IMR-90 (cell line): ENCODE measurements around the gene ELL2. TPM values are rescaled to one million over a fixed set of nuclear protein-coding genes. Genes with fewer than 3 reads are reported as not detected.

Source experiments
- ATAC-seq: fragments of 200-7000 bp; cut with Tn5 transposase; 2 replicates; pipeline ENCODE4 v1.9.1; 2020; ENCODE audit warnings: low read depth, mild to moderate bottlenecking, moderate library complexity
- BruUV-seq: library from RNA; stranded (reverse); fragments of 400-500 nt; replicated peaks from 2 replicates; lab custom pipeline; 2021; lab: Mats Ljungman, UMichigan
- CTCF ChIA-PET: fragments of 300-600 bp; formaldehyde crosslinking; extraction: SDS; loops from one replicate; lab custom pipeline; 2021; ENCODE audit warnings: antibody characterized with exemption; lab: Yijun Ruan, JAX
- POLR2A ChIA-PET: fragments of 300-600 bp; sonication (Branson Sonifier 250); formaldehyde crosslinking; loops from one replicate; lab custom pipeline; 2022; ENCODE audit warnings: antibody characterized with exemption; ENCODE audit not compliant: unreplicated experiment; lab: Charles Lee
- DNase-seq: peaks from one replicate; pipeline ENCODE4 v3.0.0; 2013
- H2AFZ ChIP-seq: replicated peaks from 2 replicates; pipeline ENCODE3; 2013; ENCODE audit warnings: low read length, mild to moderate bottlenecking; ENCODE audit not compliant: poor library complexity
- H2AK5ac ChIP-seq: 2 replicates; pipeline ENCODE4 v1.6.1; 2013; ENCODE audit warnings: low read depth, low read length, inconsistent platforms
- H2AK9ac ChIP-seq: replicated peaks from 2 replicates; pipeline ENCODE3; 2013; ENCODE audit warnings: mild to moderate bottlenecking, low read depth, low read length, moderate library complexity; ENCODE audit not compliant: poor library complexity
- H2BK120ac ChIP-seq: 2 replicates; pipeline ENCODE4 v1.6.1; 2013; ENCODE audit warnings: low read depth, low read length, inconsistent platforms
- H2BK15ac ChIP-seq: 3 replicates; pipeline ENCODE4 v1.6.1; 2013; ENCODE audit warnings: low read depth, low read length, inconsistent platforms
- H2BK20ac ChIP-seq: 2 replicates; pipeline ENCODE4 v1.6.1; 2013; ENCODE audit warnings: low read depth, mild to moderate bottlenecking, inconsistent platforms, low read length, moderate library complexity
- H2BK5ac ChIP-seq: 2 replicates; pipeline ENCODE4 v1.6.1; 2013; ENCODE audit warnings: mild to moderate bottlenecking, low read depth, low read length, inconsistent platforms; ENCODE audit not compliant: poor library complexity, severe bottlenecking
- H3K14ac ChIP-seq: replicated peaks from 2 replicates; pipeline ENCODE4 v1.6.1; 2013; ENCODE audit warnings: low read depth, low read length, inconsistent platforms
- H3K18ac ChIP-seq: 2 replicates; pipeline ENCODE4 v1.6.1; 2013; ENCODE audit warnings: low read depth, low read length, control low read depth
- H3K23ac ChIP-seq: 2 replicates; pipeline ENCODE4 v1.6.1; 2013; ENCODE audit warnings: low read depth, low read length, inconsistent platforms
- H3K27ac ChIP-seq: 2 replicates; pipeline ENCODE4 v1.5.1; 2013; ENCODE audit warnings: mild to moderate bottlenecking, control low read depth, low read length; ENCODE audit not compliant: insufficient read depth
- H3K27me3 ChIP-seq: 2 replicates; pipeline ENCODE4 v1.6.1; 2013; ENCODE audit warnings: low read length; ENCODE audit not compliant: control insufficient read depth, insufficient read depth
- H3K36me3 ChIP-seq: 2 replicates; pipeline ENCODE4 v1.6.1; 2013; ENCODE audit warnings: low read length, mixed read lengths; ENCODE audit not compliant: control insufficient read depth, insufficient read depth
- H3K4ac ChIP-seq: 2 replicates; pipeline ENCODE4 v1.6.1; 2013; ENCODE audit warnings: low read depth, low read length, inconsistent platforms
- H3K4me1 ChIP-seq: 2 replicates; pipeline ENCODE4 v1.6.1; 2013; ENCODE audit warnings: low read length, mixed read lengths; ENCODE audit not compliant: control insufficient read depth, insufficient read depth
- H3K4me2 ChIP-seq: 2 replicates; pipeline ENCODE4 v1.6.1; 2013; ENCODE audit warnings: low read depth, mild to moderate bottlenecking, control low read depth, low read length, moderate library complexity
- H3K4me3 ChIP-seq: 2 replicates; pipeline ENCODE4 v1.5.1; 2013; ENCODE audit warnings: low read depth, mild to moderate bottlenecking, control low read depth, low read length, moderate library complexity; ENCODE audit not compliant: insufficient read depth
- H3K56ac ChIP-seq: 2 replicates; pipeline ENCODE4 v1.6.1; 2013; ENCODE audit warnings: low read length, inconsistent platforms; ENCODE audit not compliant: insufficient read depth; ENCODE audit errors: extremely low read depth
- H3K79me1 ChIP-seq, 2 experiments: 2 replicates each; pipeline ENCODE4 v1.6.1; 2013; ENCODE audit warnings: low read length in 2 of 2, inconsistent platforms in 1 of 2, low read depth in 1 of 2
- H3K9ac ChIP-seq: 2 replicates; pipeline ENCODE4 v1.6.1; 2013; ENCODE audit warnings: low read depth, low read length, control low read depth
- H3K9me1 ChIP-seq: 2 replicates; pipeline ENCODE4 v1.6.1; 2013; ENCODE audit warnings: low read length, inconsistent platforms; ENCODE audit not compliant: insufficient read depth
- H3K9me3 ChIP-seq: 2 replicates; pipeline ENCODE4 v1.6.1; 2013; ENCODE audit warnings: low read length; ENCODE audit not compliant: control insufficient read depth, insufficient read depth
- H4K20me1 ChIP-seq: 2 replicates; pipeline ENCODE4 v1.6.1; 2013; ENCODE audit warnings: low read length, inconsistent platforms; ENCODE audit not compliant: insufficient read depth
- H4K5ac ChIP-seq: 2 replicates; pipeline ENCODE4 v1.6.1; 2013; ENCODE audit warnings: mild to moderate bottlenecking, low read depth, low read length, control low read depth
- H4K8ac ChIP-seq, 2 experiments: 2 replicates each; pipeline ENCODE4 v1.6.1; 2013; ENCODE audit warnings: low read depth in 2 of 2, low read length in 2 of 2, control low read depth in 1 of 2, inconsistent platforms in 1 of 2
- H4K91ac ChIP-seq: 2 replicates; pipeline ENCODE4 v1.6.1; 2013; ENCODE audit warnings: low read depth, low read length, inconsistent platforms; ENCODE audit not compliant: insufficient read depth
- BHLHE40 ChIP-seq: fragments of 150-350 bp; IDR thresholded peaks from 2 replicates; pipeline ENCODE4 v1.6.1; 2016; ENCODE audit warnings: mild to moderate bottlenecking, low read depth, low read length
- CEBPB ChIP-seq: IDR thresholded peaks from 2 replicates; pipeline ENCODE4 v1.6.1; 2012; ENCODE audit warnings: low read depth, low read length, improper control_type of control experiment
- CHD1 ChIP-seq: IDR thresholded peaks from 2 replicates; pipeline ENCODE4 v1.6.1; 2012; ENCODE audit warnings: low read depth, low read length, improper control_type of control experiment
- FOS ChIP-seq: fragments of 150-350 bp; IDR thresholded peaks from 2 replicates; pipeline ENCODE4 v1.6.1; 2016; ENCODE audit warnings: low read depth, low read length
- MAZ ChIP-seq: IDR thresholded peaks from 2 replicates; pipeline ENCODE4 v1.6.1; 2012; ENCODE audit warnings: low read depth, mild to moderate bottlenecking, low read length, improper control_type of control experiment, moderate library complexity, borderline replicate concordance
- MXI1 ChIP-seq: IDR thresholded peaks from 2 replicates; pipeline ENCODE4 v1.6.1; 2012; ENCODE audit warnings: low read depth, mild to moderate bottlenecking, low read length, moderate library complexity, borderline replicate concordance
- NFE2L2 ChIP-seq: fragments of 150-350 bp; IDR thresholded peaks from 2 replicates; pipeline ENCODE4 v1.6.1; 2016; ENCODE audit warnings: low read depth, mild to moderate bottlenecking, low read length
- POLR2A ChIP-seq: IDR thresholded peaks from 2 replicates; pipeline ENCODE4 v1.6.1; 2012; ENCODE audit warnings: mild to moderate bottlenecking, low read depth, low read length
- RCOR1 ChIP-seq: IDR thresholded peaks from 2 replicates; pipeline ENCODE4 v1.6.1; 2012; ENCODE audit warnings: mild to moderate bottlenecking, low read length, improper control_type of control experiment; ENCODE audit not compliant: insufficient replicate concordance
- SMC3 ChIP-seq: fragments of 150-350 bp; IDR thresholded peaks from 2 replicates; pipeline ENCODE4 v1.6.1; 2016; ENCODE audit warnings: low read depth, mild to moderate bottlenecking, antibody characterized with exemption, low read length, moderate library complexity
- WGBS, 2 experiments: methylation state at CpG; one replicate each; pipeline versions ENCODE4 v1.1.5 to v1.1.7; 2013; ENCODE audit warnings: missing lambda C conversion rate in 2 of 2; ENCODE audit not compliant: insufficient read length in 1 of 2; ENCODE audit errors: extremely low coverage in 2 of 2; 5-methylcytosine and 5-hydroxymethylcytosine counted together
- dilution Hi-C: fragments of 300-500 bp; cut with HindIII; formaldehyde crosslinking; loops from one replicate; pipeline ENCODE4 v1.14.3; 2018; ENCODE audit warnings: low sequenced_read_pairs; ENCODE audit not compliant: unreplicated experiment
- in situ Hi-C: fragments of 300-500 bp; cut with MboI; formaldehyde crosslinking; loops from 3 replicates; pipeline ENCODE4 v1.14.3; 2019; ENCODE audit warnings: low sequenced_read_pairs, inconsistent platforms, mixed read lengths
- intact Hi-C: fragments of 100-400 bp; cut with micrococcal nuclease; formaldehyde crosslinking; loops from 2 replicates; pipeline ENCODE4 v1.10.0; 2022
- polyA plus RNA-seq, 3 experiments: library from polyadenylated mRNA; depleted of rRNA; stranded (reverse); fragments of >200 nt; gene quantifications; 2 replicates each; pipeline ENCODE4 v1.2.3, GENCODE V29; 2012; ENCODE audit warnings: low replicate concordance in 1 of 3
- total RNA-seq: library from RNA; depleted of rRNA; stranded (reverse); fragments of >200 nt; gene quantifications from 2 replicates; pipeline ENCODE4 v1.2.3, GENCODE V29; 2012
- TF ChIP-seq, protein P1 (sequence below): conservative IDR thresholded peaks from 2 replicates; pipeline ENCODE4 v1.5.1; 2012; ENCODE audit warnings: mild to moderate bottlenecking, low read depth, low read length, improper control_type of control experiment
- TF ChIP-seq, protein P2 (sequence below): fragments of 150-350 bp; IDR thresholded peaks from 2 replicates; pipeline ENCODE4 v1.6.1; 2016; ENCODE audit warnings: low read depth, mild to moderate bottlenecking, low read length, moderate library complexity, borderline replicate concordance

Gene ELL2
- total and polyA plus RNA-seq, 2 of the 4 experiments (the other 2 are of a cell fraction), result 61.4 to 92.5 TPM

DNA sequence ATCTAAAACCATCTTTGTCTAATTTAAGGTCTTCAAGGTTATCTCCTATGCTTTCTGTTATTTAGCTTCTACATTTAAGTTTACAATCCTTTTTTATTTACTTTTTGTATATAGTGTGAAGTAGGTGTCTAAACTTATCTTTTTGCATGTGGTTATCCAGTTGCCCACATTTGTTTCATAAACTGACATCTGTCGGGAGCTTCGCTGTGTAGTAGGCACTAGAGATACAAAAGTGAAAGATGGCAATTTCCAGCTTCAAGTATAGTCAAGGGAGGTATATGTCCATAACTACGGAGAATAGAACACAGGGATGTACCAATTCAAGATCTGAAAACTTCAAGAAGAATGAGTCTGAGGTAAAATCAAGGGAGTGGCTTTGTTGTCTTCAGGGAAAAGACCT lies 38.7 kb upstream of the ELL2 start:
- no peak overlapping the region for H3K4me3 ChIP-seq

More for the DNA sequence above, 38.7 kb upstream of the ELL2 start:
- H3K18ac ChIP-seq, result no peak overlapping the region
- H2BK120ac ChIP-seq, result no peak overlapping the region
- no peak overlapping the region for H3K4ac ChIP-seq
- H2BK15ac ChIP-seq, result no peak overlapping the region
- no peak overlapping the region for H4K91ac ChIP-seq
- no peak overlapping the region for H3K9ac ChIP-seq
- no peaks in the 10 kb centered on the region for H3K79me1 ChIP-seq
- intact Hi-C loops, result no loop called here
- H3K27ac ChIP-seq, result no peak overlapping the region
- dilution Hi-C loops, result no loop called here
- 100% methylated on average over 1 of the region's 3 CpGs; no CpG with 5 or more reads in 1 of the 2 experiments for WGBS, 2 experiments
- no peaks in the 10 kb centered on the region for H3K9me3 ChIP-seq
- no peaks in the 10 kb centered on the region for H3K9me1 ChIP-seq
- POLR2A ChIA-PET, result no interaction called here
- no peak overlapping the region for H4K5ac ChIP-seq
- no peak overlapping the region for H3K23ac ChIP-seq
- no TSS peak for BruUV-seq
- TF ChIP-seq, protein P1, sequence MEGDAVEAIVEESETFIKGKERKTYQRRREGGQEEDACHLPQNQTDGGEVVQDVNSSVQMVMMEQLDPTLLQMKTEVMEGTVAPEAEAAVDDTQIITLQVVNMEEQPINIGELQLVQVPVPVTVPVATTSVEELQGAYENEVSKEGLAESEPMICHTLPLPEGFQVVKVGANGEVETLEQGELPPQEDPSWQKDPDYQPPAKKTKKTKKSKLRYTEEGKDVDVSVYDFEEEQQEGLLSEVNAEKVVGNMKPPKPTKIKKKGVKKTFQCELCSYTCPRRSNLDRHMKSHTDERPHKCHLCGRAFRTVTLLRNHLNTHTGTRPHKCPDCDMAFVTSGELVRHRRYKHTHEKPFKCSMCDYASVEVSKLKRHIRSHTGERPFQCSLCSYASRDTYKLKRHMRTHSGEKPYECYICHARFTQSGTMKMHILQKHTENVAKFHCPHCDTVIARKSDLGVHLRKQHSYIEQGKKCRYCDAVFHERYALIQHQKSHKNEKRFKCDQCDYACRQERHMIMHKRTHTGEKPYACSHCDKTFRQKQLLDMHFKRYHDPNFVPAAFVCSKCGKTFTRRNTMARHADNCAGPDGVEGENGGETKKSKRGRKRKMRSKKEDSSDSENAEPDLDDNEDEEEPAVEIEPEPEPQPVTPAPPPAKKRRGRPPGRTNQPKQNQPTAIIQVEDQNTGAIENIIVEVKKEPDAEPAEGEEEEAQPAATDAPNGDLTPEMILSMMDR, result no peak
- TF ChIP-seq, protein P2, sequence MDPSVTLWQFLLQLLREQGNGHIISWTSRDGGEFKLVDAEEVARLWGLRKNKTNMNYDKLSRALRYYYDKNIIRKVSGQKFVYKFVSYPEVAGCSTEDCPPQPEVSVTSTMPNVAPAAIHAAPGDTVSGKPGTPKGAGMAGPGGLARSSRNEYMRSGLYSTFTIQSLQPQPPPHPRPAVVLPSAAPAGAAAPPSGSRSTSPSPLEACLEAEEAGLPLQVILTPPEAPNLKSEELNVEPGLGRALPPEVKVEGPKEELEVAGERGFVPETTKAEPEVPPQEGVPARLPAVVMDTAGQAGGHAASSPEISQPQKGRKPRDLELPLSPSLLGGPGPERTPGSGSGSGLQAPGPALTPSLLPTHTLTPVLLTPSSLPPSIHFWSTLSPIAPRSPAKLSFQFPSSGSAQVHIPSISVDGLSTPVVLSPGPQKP, result no peak
- no peak for TF ChIP-seq MAZ
- no peak for TF ChIP-seq CHD1
- no peak for TF ChIP-seq FOS
- TF ChIP-seq MXI1, result no peak
- TF ChIP-seq SMC3, result no peak
- no peak for TF ChIP-seq POLR2A
- no peak for TF ChIP-seq CEBPB
- no peak for TF ChIP-seq NFE2L2
- no peak for TF ChIP-seq RCOR1
- no peak for TF ChIP-seq BHLHE40
- in situ Hi-C loops, result no loop called here
- no peak overlapping the region for H3K14ac ChIP-seq
- H3K4me1 ChIP-seq, result no peaks in the 10 kb centered on the region
- DNase-seq, result no peak
- no peak overlapping the region for H2BK20ac ChIP-seq
- CTCF ChIA-PET, result no interaction called here
- H4K8ac ChIP-seq, result no peak overlapping the region
- H3K27me3 ChIP-seq, result no peaks in the 10 kb centered on the region
- no peak overlapping the region for H2BK5ac ChIP-seq
- no peak overlapping the region for H2AK9ac ChIP-seq
- no peak overlapping the region for H2AK5ac ChIP-seq
- H3K4me2 ChIP-seq, result no peak overlapping the region
- no peak for ATAC-seq
- H4K20me1 ChIP-seq, result no peaks in the 10 kb centered on the region
- no peak overlapping the region for H2AFZ ChIP-seq
- H3K36me3 ChIP-seq, result no peaks in the 10 kb centered on the region
- H3K56ac ChIP-seq, result no peak overlapping the region
